Muscle of leg (tissue), 11 donors: Measurements from ENCODE around the gene DOCK1. TPM values are rescaled to one million over a fixed set of nuclear protein-coding genes. Genes with fewer than 3 reads are reported as not detected.

Experiments used
- DNase-seq: peaks from one replicate; pipeline ENCODE4 v3.0.0; 2013
- H3K27ac ChIP-seq: one replicate; pipeline ENCODE4 v1.5.1; 2013; ENCODE audit warnings: mild to moderate bottlenecking, low read length, control low read depth
- H3K27me3 ChIP-seq: one replicate; pipeline ENCODE4 v1.6.1; 2013; ENCODE audit warnings: low read length; ENCODE audit not compliant: control insufficient read depth, insufficient read depth
- H3K36me3 ChIP-seq: one replicate; pipeline ENCODE4 v1.6.1; 2013; ENCODE audit warnings: low read length; ENCODE audit not compliant: control insufficient read depth, insufficient read depth
- H3K4me1 ChIP-seq: one replicate; pipeline ENCODE4 v1.6.1; 2013; ENCODE audit warnings: low read length; ENCODE audit not compliant: control insufficient read depth, insufficient read depth
- H3K4me3 ChIP-seq: one replicate; pipeline ENCODE4 v1.5.1; 2013; ENCODE audit warnings: low read length, control low read depth
- H3K9me3 ChIP-seq: replicated peaks from 2 replicates; pipeline ENCODE4 v1.6.1; 2013; ENCODE audit warnings: low read depth, low read length; ENCODE audit not compliant: control insufficient read depth
- WGBS: methylation state at CpG from one replicate; pipeline ENCODE4 v1.1.5; 2013; ENCODE audit warnings: missing lambda C conversion rate; ENCODE audit not compliant: insufficient coverage; 5-methylcytosine and 5-hydroxymethylcytosine counted together
- polyA plus RNA-seq, 8 donors: library from polyadenylated mRNA; unstranded; fragments of 120-200 nt; gene quantifications; one replicate each; pipeline versions ENCODE4 v1.2.1 to v1.2.3, GENCODE V29; 2013; ENCODE audit warnings: inconsistent platforms in 1 of 8, low replicate concordance in 1 of 8; ENCODE audit not compliant: insufficient read length in 8 of 8, insufficient read depth in 1 of 8
- total RNA-seq: library from RNA; stranded (reverse); fragments of 120-200 nt; gene quantifications from one replicate; pipeline ENCODE4 v1.2.4, GENCODE V29; 2013

DOCK1 gene
- total and polyA plus RNA-seq, 9 donors, result 27.3 to 52.9 (median 37.1) TPM

GRCh38 chr10:127318396-127318795 lies 413.2 kb downstream of the DOCK1 start:
- Histone ChIP-seq H3K27ac (no peak overlapping the region), H3K4me3 (no peak overlapping the region), H3K4me1 (peaks cover 11% of the 10 kb centered on the region), H3K9me3 (no peaks in the 10 kb centered on the region), H3K36me3 (no peaks in the 10 kb centered on the region), H3K27me3 (no peaks in the 10 kb centered on the region)
- DNase-seq, result no peak
- 67% methylated on average over 5 of the region's 6 CpGs for WGBS

- Histone ChIP-seq H3K9me3 (no peaks in the 10 kb centered on the region), H3K36me3 (no peaks in the 10 kb centered on the region), H3K27me3 (no peaks in the 10 kb centered on the region), H3K27ac (no peak overlapping the region), H3K4me1 (peaks cover 5% of the 10 kb centered on the region), H3K4me3 (no peak overlapping the region)
- DNase-seq, result no peak
- 79% methylated on average over 4 of the region's 9 CpGs for WGBS
Observed at GRCh38 chr10:127319271-127319670, 414.0 kb downstream of the DOCK1 start.

DNA sequence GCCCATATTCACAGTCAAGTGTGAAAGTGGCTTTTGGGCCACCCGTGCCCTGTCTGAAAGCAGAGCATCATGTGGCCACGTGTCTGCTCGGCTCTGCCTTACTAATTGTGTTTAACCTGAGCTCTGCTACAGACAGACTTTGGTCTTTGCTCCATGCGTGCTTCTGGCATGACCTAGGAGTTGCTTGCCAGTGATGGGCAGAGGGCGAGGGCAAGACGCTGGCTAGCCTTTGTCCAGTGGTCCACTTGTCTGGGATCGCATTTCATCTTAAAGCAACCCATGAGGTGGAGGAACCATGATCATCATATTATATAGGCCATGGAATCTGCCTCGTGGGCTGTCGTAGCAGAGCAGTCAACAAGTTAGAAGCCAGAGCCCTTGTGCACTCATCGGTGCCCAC lies 414.5 kb downstream of the DOCK1 start:
- no peaks in the 10 kb centered on the region for H3K27me3 ChIP-seq
- H3K4me1 ChIP-seq, result peaks cover 1% of the 10 kb centered on the region
- H3K4me3 ChIP-seq, result no peak overlapping the region
- no peaks in the 10 kb centered on the region for H3K9me3 ChIP-seq
- DNase-seq, result no peak
- H3K36me3 ChIP-seq, result no peaks in the 10 kb centered on the region
- no peak overlapping the region for H3K27ac ChIP-seq
- 84% methylated on average over 7 of the region's 10 CpGs for WGBS

DNA sequence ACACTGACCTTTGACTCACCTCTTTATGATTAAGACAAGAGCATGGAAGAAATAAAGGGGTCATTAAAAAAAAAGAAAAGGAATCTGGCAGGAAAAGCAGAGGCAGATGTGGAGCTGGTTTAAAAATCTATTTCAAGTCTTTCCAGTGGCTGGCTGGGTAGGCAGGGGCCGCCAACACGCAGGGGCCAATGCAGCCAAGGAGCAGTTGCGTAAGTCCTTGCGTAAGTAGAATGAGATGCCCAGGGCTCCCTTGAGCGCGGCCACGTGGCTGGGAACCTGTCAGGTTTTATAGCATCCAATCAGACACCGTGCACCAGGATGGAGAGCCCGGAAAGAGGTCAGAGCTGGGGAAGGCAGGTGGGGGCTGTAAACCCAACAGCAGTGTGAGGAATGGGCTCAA lies 414.9 kb downstream of the DOCK1 start:
- no peak for DNase-seq
- WGBS, result 76% methylated on average over 9 of the region's 9 CpGs
- no peak overlapping the region for H3K27ac ChIP-seq
- H3K9me3 ChIP-seq, result no peaks in the 10 kb centered on the region
- no peaks in the 10 kb centered on the region for H3K4me1 ChIP-seq
- H3K36me3 ChIP-seq, result no peaks in the 10 kb centered on the region
- no peaks in the 10 kb centered on the region for H3K27me3 ChIP-seq
- H3K4me3 ChIP-seq, result no peak overlapping the region

DNA sequence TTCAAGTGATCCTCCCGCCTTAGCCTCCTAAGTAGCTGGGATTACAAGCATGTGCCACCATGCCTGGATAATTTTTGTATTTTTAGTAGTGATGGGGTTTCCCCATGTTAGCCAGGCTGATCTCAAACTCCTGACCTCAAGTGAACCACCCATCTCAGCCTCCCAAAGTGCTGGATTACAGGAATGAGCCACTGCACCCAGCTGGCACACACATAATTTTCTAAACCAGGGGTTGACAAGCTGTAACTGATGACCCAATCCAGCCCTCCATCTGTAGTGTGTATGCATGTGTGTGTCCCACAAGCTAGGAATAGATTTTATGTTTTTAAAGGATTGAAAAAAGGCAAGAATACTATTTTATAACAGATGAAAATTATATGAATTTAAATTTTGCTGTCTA lies 417.1 kb downstream of the DOCK1 start:
- Histone ChIP-seq H3K4me3 (no peak overlapping the region), H3K9me3 (no peaks in the 10 kb centered on the region), H3K4me1 (no peaks in the 10 kb centered on the region), H3K36me3 (no peaks in the 10 kb centered on the region), H3K27me3 (no peaks in the 10 kb centered on the region), H3K27ac (no peak overlapping the region)
- no CpG with 5 or more reads among the region's 1 CpG for WGBS
- no peak for DNase-seq

DNA sequence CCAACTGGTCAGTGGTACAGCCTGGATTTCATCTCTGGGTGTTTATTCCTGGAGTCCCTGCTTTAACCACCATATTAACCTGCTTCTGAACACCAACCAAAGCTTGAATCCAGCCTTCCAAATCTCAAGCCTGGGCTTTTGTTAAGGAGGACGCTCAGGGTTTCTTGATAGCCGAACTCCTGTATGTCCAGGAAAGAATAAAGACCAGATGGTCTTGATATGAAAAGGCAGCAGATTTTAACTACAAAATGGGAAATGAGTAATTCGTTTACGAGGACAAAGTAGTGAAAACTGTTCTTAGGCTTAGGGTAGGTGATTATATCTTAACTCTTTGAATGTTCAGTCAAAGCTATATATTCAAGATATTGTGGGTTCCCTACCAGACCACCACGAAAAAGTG lies 420.3 kb downstream of the DOCK1 start:
- H3K4me3 ChIP-seq, result no peak overlapping the region
- no peaks in the 10 kb centered on the region for H3K36me3 ChIP-seq
- no peaks in the 10 kb centered on the region for H3K4me1 ChIP-seq
- no peak overlapping the region for H3K27ac ChIP-seq
- 100% methylated on average over 1 of the region's 5 CpGs for WGBS
- no peaks in the 10 kb centered on the region for H3K9me3 ChIP-seq
- DNase-seq, result no peak
- H3K27me3 ChIP-seq, result no peaks in the 10 kb centered on the region

DNA sequence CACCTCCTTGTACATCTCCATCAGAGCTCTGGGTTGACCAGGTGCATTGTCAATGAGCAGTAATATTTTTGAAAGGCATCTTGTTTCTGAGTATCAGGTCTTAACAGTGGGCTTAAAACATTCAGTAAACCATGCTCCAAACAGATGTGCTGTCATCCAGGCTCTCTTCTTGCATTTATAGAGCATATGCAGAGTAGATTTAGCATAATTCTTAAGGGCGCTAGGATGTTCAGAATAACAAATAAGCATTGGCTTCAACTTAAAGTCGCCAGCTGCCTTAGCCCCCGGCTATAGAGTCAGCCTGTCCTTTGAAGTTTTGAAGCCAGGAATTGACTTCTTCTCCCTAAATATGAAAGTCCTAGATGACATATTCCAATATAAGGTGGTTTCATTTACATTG lies 421.7 kb downstream of the DOCK1 start:
- Histone ChIP-seq H3K4me1 (no peaks in the 10 kb centered on the region), H3K9me3 (no peaks in the 10 kb centered on the region), H3K4me3 (no peak overlapping the region), H3K27ac (no peak overlapping the region), H3K27me3 (no peaks in the 10 kb centered on the region), H3K36me3 (no peaks in the 10 kb centered on the region)
- DNase-seq, result no peak
- no CpG with 5 or more reads among the region's 3 CpGs for WGBS

DNA sequence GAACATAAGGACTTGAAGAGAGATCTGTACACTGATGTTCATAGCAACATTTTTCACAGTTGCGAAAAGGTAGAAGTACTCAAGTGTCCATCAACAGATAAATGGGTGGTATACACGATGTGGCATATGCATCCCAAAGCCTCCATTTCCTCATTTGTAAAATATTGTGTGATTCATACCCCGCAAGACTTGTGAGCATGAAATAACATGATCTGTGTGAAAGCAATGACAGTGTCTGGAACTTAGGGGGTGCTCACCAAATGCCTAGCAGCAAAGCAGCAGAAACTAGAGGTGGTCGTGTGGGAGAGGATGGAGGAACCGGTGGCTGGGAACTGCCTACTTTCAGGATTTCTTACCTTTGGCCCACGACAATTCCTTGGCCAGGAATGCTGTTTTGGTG lies 426.5 kb downstream of the DOCK1 start:
- Histone ChIP-seq H3K27ac (no peak overlapping the region), H3K27me3 (no peaks in the 10 kb centered on the region), H3K9me3 (no peaks in the 10 kb centered on the region), H3K4me3 (no peak overlapping the region), H3K4me1 (no peaks in the 10 kb centered on the region), H3K36me3 (no peaks in the 10 kb centered on the region)
- WGBS, result 86% methylated on average over 1 of the region's 6 CpGs
- no peak for DNase-seq

GRCh38 chr10:127332631-127333030 lies 427.4 kb downstream of the DOCK1 start:
- DNase-seq, result no peak
- Histone ChIP-seq H3K4me1 (peaks cover 1% of the 10 kb centered on the region), H3K4me3 (no peak overlapping the region), H3K27me3 (no peaks in the 10 kb centered on the region), H3K36me3 (no peaks in the 10 kb centered on the region), H3K9me3 (no peaks in the 10 kb centered on the region), H3K27ac (no peak overlapping the region)
- whole genome bisulfite sequencing, result no CpG with 5 or more reads among the region's 4 CpGs

DNA sequence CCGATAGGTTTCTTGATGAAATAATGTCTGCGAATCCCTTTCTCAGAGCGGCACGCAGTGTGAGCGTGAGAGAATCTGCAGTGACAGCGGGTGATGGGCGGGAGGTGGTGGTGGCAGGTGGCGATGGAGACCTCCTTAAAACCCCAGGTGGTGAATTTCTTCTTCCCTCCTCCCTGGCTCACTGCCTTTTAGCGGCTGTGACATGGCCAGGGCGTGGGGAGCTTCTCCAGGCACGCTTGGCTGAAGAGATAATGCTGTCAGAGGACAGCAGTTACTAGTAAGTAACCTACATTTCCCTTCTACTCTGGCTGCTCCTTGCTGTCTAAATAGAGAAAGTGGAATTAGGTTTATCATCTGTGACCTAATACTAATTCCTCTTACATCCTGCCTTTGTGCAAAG lies 432.6 kb downstream of the DOCK1 start:
- H3K4me1 ChIP-seq, result peaks cover 4% of the 10 kb centered on the region
- 100% methylated on average over 1 of the region's 11 CpGs for WGBS
- DNase-seq, result peak; percentile 21
- no peaks in the 10 kb centered on the region for H3K9me3 ChIP-seq
- H3K36me3 ChIP-seq, result peaks cover 2% of the 10 kb centered on the region
- no peak overlapping the region for H3K4me3 ChIP-seq
- no peak overlapping the region for H3K27ac ChIP-seq
- H3K27me3 ChIP-seq, result no peaks in the 10 kb centered on the region

DNA sequence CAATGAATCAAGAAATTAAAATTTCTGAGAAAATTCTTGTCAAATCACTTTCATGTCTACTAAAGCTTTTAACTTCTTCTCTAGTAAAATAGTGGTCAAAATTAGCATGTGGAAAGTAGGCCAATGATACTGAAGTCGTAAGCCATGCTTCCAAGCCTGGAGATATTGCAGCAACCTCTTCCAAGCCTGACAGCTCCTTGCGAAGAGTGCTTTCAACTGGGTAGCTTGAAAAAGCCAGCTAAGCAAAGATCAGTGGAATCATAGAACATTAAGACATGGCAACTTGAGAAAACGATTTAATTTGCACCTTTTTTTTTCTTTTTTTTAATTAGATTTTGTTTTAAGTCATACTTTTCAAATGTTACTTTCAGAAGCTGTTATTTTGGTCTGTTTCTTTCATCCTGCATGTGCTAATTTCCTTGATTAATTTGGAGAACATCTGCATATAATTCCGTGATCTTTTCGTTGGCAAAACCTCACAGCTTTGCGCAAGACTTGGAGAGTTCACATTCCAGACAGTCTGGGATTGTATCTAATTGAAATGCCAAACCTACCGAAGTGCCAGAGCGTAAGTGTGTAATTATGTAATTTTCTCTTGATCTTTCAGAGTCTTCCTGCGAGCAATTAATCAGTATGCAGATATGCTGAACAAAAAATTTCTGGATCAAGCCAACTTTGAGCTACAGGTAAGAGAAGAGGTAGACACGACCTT lies 433.3 kb downstream of the DOCK1 start:
- peak; percentile 33 for DNase-seq
- WGBS, result 80% methylated on average over 9 of the region's 10 CpGs
- H3K4me3 ChIP-seq, result no peak overlapping the region
- no peaks in the 10 kb centered on the region for H3K9me3 ChIP-seq
- H3K27ac ChIP-seq, result no peak overlapping the region
- no peaks in the 10 kb centered on the region for H3K27me3 ChIP-seq
- peaks cover 4% of the 10 kb centered on the region for H3K4me1 ChIP-seq
- peaks cover 4% of the 10 kb centered on the region for H3K36me3 ChIP-seq
